Breast epithelium (tissue), 3 donors: ENCODE measurements around the gene YY2.

Experiments
- POLR2A ChIP-seq: fragments of 450-650 bp; IDR thresholded peaks from one replicate; pipeline ENCODE4 v1.6.1; 2016; ENCODE audit warnings: antibody characterized with exemption, mild to moderate bottlenecking, moderate library complexity
- POLR2AphosphoS5 ChIP-seq, 3 donors: sonication (generic); formaldehyde crosslinking; IDR thresholded peaks; one replicate each; pipeline ENCODE4 v1.6.1; 2017; ENCODE audit warnings: antibody characterized with exemption in 3 of 3
- TF ChIP-seq, protein P1 (sequence below), 3 donors: fragments of 450-650 bp; IDR thresholded peaks; one replicate each; pipeline ENCODE4 v1.5.1; 2016 to 2017; ENCODE audit warnings: antibody characterized with exemption in 3 of 3, mild to moderate bottlenecking in 3 of 3, moderate library complexity in 3 of 3

DNA sequence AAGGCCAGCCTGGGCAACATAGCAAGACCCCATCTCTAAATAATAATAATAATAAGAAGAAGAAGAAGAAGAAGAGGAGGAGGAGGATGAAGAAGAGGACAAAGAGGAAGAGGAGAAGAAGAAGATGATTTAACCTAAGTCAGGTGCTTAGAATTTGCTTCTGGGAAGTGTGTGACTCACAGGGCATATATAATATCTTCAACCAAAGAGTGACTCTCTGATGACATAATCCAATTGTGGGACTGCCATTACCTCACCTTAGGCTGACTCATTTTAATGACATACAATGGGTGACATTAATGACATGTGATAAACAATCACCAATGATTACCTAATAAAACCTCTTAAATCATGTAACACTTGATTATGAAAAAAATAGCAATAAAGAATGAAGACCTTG, 49.1 kb upstream of the YY2 start:
- no peak for TF ChIP-seq POLR2A
- TF ChIP-seq, protein P1, sequence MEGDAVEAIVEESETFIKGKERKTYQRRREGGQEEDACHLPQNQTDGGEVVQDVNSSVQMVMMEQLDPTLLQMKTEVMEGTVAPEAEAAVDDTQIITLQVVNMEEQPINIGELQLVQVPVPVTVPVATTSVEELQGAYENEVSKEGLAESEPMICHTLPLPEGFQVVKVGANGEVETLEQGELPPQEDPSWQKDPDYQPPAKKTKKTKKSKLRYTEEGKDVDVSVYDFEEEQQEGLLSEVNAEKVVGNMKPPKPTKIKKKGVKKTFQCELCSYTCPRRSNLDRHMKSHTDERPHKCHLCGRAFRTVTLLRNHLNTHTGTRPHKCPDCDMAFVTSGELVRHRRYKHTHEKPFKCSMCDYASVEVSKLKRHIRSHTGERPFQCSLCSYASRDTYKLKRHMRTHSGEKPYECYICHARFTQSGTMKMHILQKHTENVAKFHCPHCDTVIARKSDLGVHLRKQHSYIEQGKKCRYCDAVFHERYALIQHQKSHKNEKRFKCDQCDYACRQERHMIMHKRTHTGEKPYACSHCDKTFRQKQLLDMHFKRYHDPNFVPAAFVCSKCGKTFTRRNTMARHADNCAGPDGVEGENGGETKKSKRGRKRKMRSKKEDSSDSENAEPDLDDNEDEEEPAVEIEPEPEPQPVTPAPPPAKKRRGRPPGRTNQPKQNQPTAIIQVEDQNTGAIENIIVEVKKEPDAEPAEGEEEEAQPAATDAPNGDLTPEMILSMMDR (IDR thresholded peaks at IDR 0.05): no peak
- TF ChIP-seq POLR2AphosphoS5 (IDR thresholded peaks at IDR 0.05): no peak
